ENCODE data around the gene SPATA3.

SPATA3 gene

GRCh38 chr2:230976671-230977171 is 19.2 kb upstream of the SPATA3 start:
- Histone ChIP-seq H3K4me3 (ENCODE audit: low read depth, low read length) (no peak overlapping the region), H2BK12ac (ENCODE audit: low read length) (no peak overlapping the region), H3K9me3 (ENCODE audit: insufficient read depth, low read depth, low read length) (no peaks in the 10 kb centered on the region), H3K79me1 (ENCODE audit: low read length) (no peaks in the 10 kb centered on the region), H2BK5ac (ENCODE audit: low read depth, low read length, poor library complexity) (no peak overlapping the region), H4K8ac (ENCODE audit: low read depth, low read length) (no peak overlapping the region), H2AFZ (ENCODE audit: insufficient read depth, low read length, poor library complexity) (no peak overlapping the region), H4K91ac (ENCODE audit: low read depth, low read length) (no peak overlapping the region), H4K12ac (ENCODE audit: low read depth, low read length) (no peak overlapping the region), H3K23ac (ENCODE audit: low read length) (no peak overlapping the region), H2BK120ac (ENCODE audit: insufficient read depth, low read length, poor library complexity) (no peak overlapping the region), H3K18ac (ENCODE audit: low read length) (no peak overlapping the region), H3K27me3 (ENCODE audit: insufficient read depth, low read length) (no peaks in the 10 kb centered on the region), H3K14ac (ENCODE audit: low read length) (no peak overlapping the region), H3K79me2 (ENCODE audit: control insufficient read depth, insufficient read depth, low read length, poor library complexity) (no peaks in the 10 kb centered on the region), H3K27ac (ENCODE audit: low read depth, low read length) (no peak overlapping the region), H3K4me1 (ENCODE audit: control insufficient read depth in 1 of 2, insufficient read depth in 2 of 2, low read length in 2 of 2) (peaks cover 0 to 3% of the 10 kb centered on the region in 2 experiments), H3K4me2 (ENCODE audit: low read length) (no peak overlapping the region), H3K36me3 (ENCODE audit: control insufficient read depth in 1 of 2, insufficient read depth in 2 of 2, low read length in 2 of 2) (no peaks in the 10 kb centered on the region), H3K4ac (ENCODE audit: low read depth, low read length) (no peak overlapping the region), H2AK5ac (ENCODE audit: low read length) (no peak overlapping the region), H3K9ac (ENCODE audit: low read length) (no peak overlapping the region)
- no CpG with 5 or more reads among the region's 6 CpGs for WGBS (ENCODE audit: extremely low coverage, insufficient coverage, insufficient read length)
- no peak for DNase-seq

- Histone ChIP-seq H3K14ac (ENCODE audit: low read length) (no peak overlapping the region), H4K91ac (ENCODE audit: low read depth, low read length) (no peak overlapping the region), H3K79me1 (ENCODE audit: low read length) (no peaks in the 10 kb centered on the region), H3K36me3 (ENCODE audit: control insufficient read depth in 1 of 2, insufficient read depth in 2 of 2, low read length in 2 of 2) (no peaks in the 10 kb centered on the region), H3K4me2 (ENCODE audit: low read length) (no peak overlapping the region), H2AFZ (ENCODE audit: insufficient read depth, low read length, poor library complexity) (no peak overlapping the region), H3K27me3 (ENCODE audit: insufficient read depth, low read length) (no peaks in the 10 kb centered on the region), H3K27ac (ENCODE audit: low read depth, low read length) (no peak overlapping the region), H3K79me2 (ENCODE audit: control insufficient read depth, insufficient read depth, low read length, poor library complexity) (no peaks in the 10 kb centered on the region), H3K9ac (ENCODE audit: low read length) (no peak overlapping the region), H3K23ac (ENCODE audit: low read length) (no peak overlapping the region), H3K4ac (ENCODE audit: low read depth, low read length) (no peak overlapping the region), H3K4me3 (ENCODE audit: low read depth, low read length) (no peak overlapping the region), H2AK5ac (ENCODE audit: low read length) (no peak overlapping the region), H2BK12ac (ENCODE audit: low read length) (no peak overlapping the region), H3K9me3 (ENCODE audit: insufficient read depth, low read depth, low read length) (no peaks in the 10 kb centered on the region), H3K4me1 (ENCODE audit: control insufficient read depth in 1 of 2, insufficient read depth in 2 of 2, low read length in 2 of 2) (peaks cover 0 to 3% of the 10 kb centered on the region in 2 experiments), H2BK120ac (ENCODE audit: insufficient read depth, low read length, poor library complexity) (no peak overlapping the region), H4K12ac (ENCODE audit: low read depth, low read length) (no peak overlapping the region), H3K18ac (ENCODE audit: low read length) (no peak overlapping the region), H2BK5ac (ENCODE audit: low read depth, low read length, poor library complexity) (no peak overlapping the region), H4K8ac (ENCODE audit: low read depth, low read length) (no peak overlapping the region)
- no CpG with 5 or more reads among the region's 1 CpG for WGBS (ENCODE audit: extremely low coverage, insufficient coverage, insufficient read length)
- DNase-seq: no peak
These were observed 15.5 kb upstream of the SPATA3 start for GRCh38 chr2:230980468-230980867.

- H3K4me2 ChIP-seq (ENCODE audit: low read length): no peak overlapping the region
- no peak overlapping the region for H3K4me3 ChIP-seq (ENCODE audit: low read depth, low read length)
- H4K12ac ChIP-seq (ENCODE audit: low read depth, low read length): no peak overlapping the region
- no peak overlapping the region for H4K91ac ChIP-seq (ENCODE audit: low read depth, low read length)
- no peaks in the 10 kb centered on the region for H3K9me3 ChIP-seq (ENCODE audit: insufficient read depth, low read depth, low read length)
- H3K27ac ChIP-seq (ENCODE audit: low read depth, low read length): no peak overlapping the region
- H3K23ac ChIP-seq (ENCODE audit: low read length): no peak overlapping the region
- H2BK5ac ChIP-seq (ENCODE audit: low read depth, low read length, poor library complexity): no peak overlapping the region
- H4K8ac ChIP-seq (ENCODE audit: low read depth, low read length): no peak overlapping the region
- no peak overlapping the region for H3K14ac ChIP-seq (ENCODE audit: low read length)
- no peak overlapping the region for H2BK12ac ChIP-seq (ENCODE audit: low read length)
- H2AK5ac ChIP-seq (ENCODE audit: low read length): no peak overlapping the region
- H3K9ac ChIP-seq (ENCODE audit: low read length): no peak overlapping the region
- peaks cover 0 to under 1% of the 10 kb centered on the region in 2 experiments for H3K4me1 ChIP-seq (ENCODE audit: control insufficient read depth in 1 of 2, insufficient read depth in 2 of 2, low read length in 2 of 2)
- no peaks in the 10 kb centered on the region for H3K79me2 ChIP-seq (ENCODE audit: control insufficient read depth, insufficient read depth, low read length, poor library complexity)
- H3K27me3 ChIP-seq (ENCODE audit: insufficient read depth, low read length): no peaks in the 10 kb centered on the region
- no peak for DNase-seq
- no peak overlapping the region for H3K18ac ChIP-seq (ENCODE audit: low read length)
- no peaks in the 10 kb centered on the region for H3K79me1 ChIP-seq (ENCODE audit: low read length)
- H3K36me3 ChIP-seq (ENCODE audit: control insufficient read depth in 1 of 2, insufficient read depth in 2 of 2, low read length in 2 of 2): no peaks in the 10 kb centered on the region
- H3K4ac ChIP-seq (ENCODE audit: low read depth, low read length): no peak overlapping the region
- WGBS (ENCODE audit: extremely low coverage, insufficient coverage, insufficient read length): no CpG with 5 or more reads among the region's 8 CpGs
- H2BK120ac ChIP-seq (ENCODE audit: insufficient read depth, low read length, poor library complexity): no peak overlapping the region
- no peak overlapping the region for H2AFZ ChIP-seq (ENCODE audit: insufficient read depth, low read length, poor library complexity)
These were observed 14.2 kb upstream of the SPATA3 start for GRCh38 chr2:230981704-230982103.

GRCh38 chr2:230982126-230982525 is 13.8 kb upstream of the SPATA3 start:
- Histone ChIP-seq H2AK5ac (ENCODE audit: low read length) (no peak overlapping the region), H3K4me2 (ENCODE audit: low read length) (no peak overlapping the region), H3K9me3 (ENCODE audit: insufficient read depth, low read depth, low read length) (no peaks in the 10 kb centered on the region), H2AFZ (ENCODE audit: insufficient read depth, low read length, poor library complexity) (no peak overlapping the region), H3K4me1 (ENCODE audit: control insufficient read depth in 1 of 2, insufficient read depth in 2 of 2, low read length in 2 of 2) (peaks cover 0 to 4% of the 10 kb centered on the region in 2 experiments), H3K27ac (ENCODE audit: low read depth, low read length) (no peak overlapping the region), H3K79me2 (ENCODE audit: control insufficient read depth, insufficient read depth, low read length, poor library complexity) (no peaks in the 10 kb centered on the region), H2BK12ac (ENCODE audit: low read length) (no peak overlapping the region), H4K91ac (ENCODE audit: low read depth, low read length) (no peak overlapping the region), H3K4ac (ENCODE audit: low read depth, low read length) (no peak overlapping the region), H3K4me3 (ENCODE audit: low read depth, low read length) (no peak overlapping the region), H3K27me3 (ENCODE audit: insufficient read depth, low read length) (no peaks in the 10 kb centered on the region), H4K8ac (ENCODE audit: low read depth, low read length) (no peak overlapping the region), H3K23ac (ENCODE audit: low read length) (no peak overlapping the region), H3K79me1 (ENCODE audit: low read length) (no peaks in the 10 kb centered on the region), H3K9ac (ENCODE audit: low read length) (peak overlapping the region; percentile 17), H3K14ac (ENCODE audit: low read length) (no peak overlapping the region), H3K18ac (ENCODE audit: low read length) (no peak overlapping the region), H2BK120ac (ENCODE audit: insufficient read depth, low read length, poor library complexity) (no peak overlapping the region), H4K12ac (ENCODE audit: low read depth, low read length) (no peak overlapping the region), H2BK5ac (ENCODE audit: low read depth, low read length, poor library complexity) (no peak overlapping the region), H3K36me3 (ENCODE audit: control insufficient read depth in 1 of 2, insufficient read depth in 2 of 2, low read length in 2 of 2) (no peaks in the 10 kb centered on the region)
- WGBS (ENCODE audit: extremely low coverage, insufficient coverage, insufficient read length): no CpG with 5 or more reads among the region's 5 CpGs
- no peak for DNase-seq

All from trophoblast cell (in vitro differentiated cells and primary cell).